Measurements from ENCODE around the gene ATXN2L.
A peak's percentile ranks its signal among the peaks of the same experiment; 100 is the strongest.
"Not testable (repeated sequence)": the region's sequence is repeated elsewhere in the genome, so short reads cannot be mapped to it uniquely, and the experiment has no call there.

ATXN2L gene

DNA sequence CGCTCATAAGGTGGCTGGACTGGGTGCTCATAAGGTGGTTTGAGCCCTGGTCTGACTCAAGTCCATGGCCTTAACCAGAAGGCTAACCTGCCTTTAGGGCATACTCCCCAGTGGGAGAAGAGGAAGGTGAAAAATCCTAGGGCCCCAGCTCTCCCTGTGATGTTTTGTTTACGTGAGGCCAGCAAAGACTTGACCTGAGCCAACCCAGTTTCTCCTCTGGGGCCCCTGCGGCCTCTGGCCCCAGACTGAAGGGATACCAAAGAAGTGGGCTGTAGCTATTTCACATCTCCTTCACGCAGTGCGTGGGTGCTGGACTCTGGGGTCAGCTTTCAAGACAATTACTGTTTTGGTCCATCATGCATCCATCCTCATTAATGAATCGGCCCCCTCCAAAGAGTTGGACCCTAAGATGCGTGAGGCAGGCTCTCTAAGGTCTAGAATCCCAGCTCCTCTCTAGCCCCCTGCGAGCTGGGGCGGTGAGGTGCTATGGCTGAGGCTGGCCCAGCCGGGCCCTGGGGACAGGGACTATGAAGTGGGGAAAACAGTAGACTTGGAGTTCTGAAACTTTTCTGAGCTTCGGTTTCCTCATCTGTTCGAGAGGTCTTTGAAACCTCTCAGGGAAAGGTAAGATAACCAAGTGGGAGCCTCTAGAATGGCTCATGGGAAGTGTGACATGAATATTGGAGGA is 42.3 kb downstream of the ATXN2L start:
- Histone ChIP-seq H3K27ac (peak overlapping the region in 9 of 11 experiments; percentile 7 to 100 (median 98); a peak in 13 of 22 replicates), H3K4me1 (peaks cover 26 to 46% (median 35%) of the 10 kb centered on the region in 10 experiments), H3K36me3 (peaks cover 36 to 49% (median 41%) of the 10 kb centered on the region in 11 experiments), H3K4me3 (peak overlapping the region; percentile 71 to 95 (median 88)), H3K9me3 (replicated peaks in 1 of 11) (no peaks in the 10 kb centered on the region), H4K20me1 (peaks cover 10 to 57% (median 46%) of the 10 kb centered on the region in 11 experiments; a peak in 21 of 22 replicates), H3K9ac (peak overlapping the region; percentile 88 to 100 (median 97)), H3K27me3 (no peaks in the 10 kb centered on the region), H3K4me2 (peak overlapping the region; percentile 87 to 97 (median 96))
- no peak for TF ChIP-seq Cebpa-rat (IDR thresholded peaks at IDR 0.05)

DNA sequence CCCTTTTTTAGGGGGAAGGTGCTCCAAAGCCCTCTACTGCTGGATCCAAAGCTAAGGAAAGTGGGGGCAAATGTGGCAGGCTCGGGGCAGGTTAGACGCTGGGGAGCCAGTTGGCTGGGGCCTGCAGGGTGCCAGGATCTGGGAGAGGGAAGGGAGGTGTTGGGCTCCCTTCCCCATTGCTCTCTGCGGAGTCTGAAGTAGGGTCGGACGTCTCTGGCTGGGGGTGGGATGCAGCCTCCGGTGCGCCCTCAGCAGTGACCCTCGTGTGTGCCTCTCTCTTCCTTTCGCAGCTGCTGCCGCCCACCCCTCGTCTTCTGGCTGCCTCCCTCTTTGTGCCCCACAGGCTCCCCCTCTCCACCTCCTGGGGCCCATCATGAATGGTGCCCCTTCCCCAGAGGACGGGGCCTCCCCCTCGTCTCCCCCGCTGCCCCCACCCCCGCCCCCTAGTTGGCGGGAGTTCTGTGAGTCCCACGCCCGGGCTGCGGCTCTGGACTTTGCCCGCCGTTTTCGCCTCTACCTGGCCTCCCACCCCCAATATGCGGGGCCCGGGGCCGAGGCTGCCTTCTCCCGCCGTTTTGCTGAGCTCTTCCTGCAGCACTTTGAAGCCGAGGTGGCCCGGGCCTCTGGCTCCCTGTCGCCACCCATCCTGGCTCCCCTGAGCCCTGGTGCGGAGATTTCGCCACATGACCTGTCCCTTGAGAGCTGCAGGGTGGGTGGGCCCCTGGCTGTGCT is 43.1 kb downstream of the ATXN2L start:
- Histone ChIP-seq H3K9me3 (replicated peaks in 1 of 11) (no peaks in the 10 kb centered on the region), H3K4me2 (peak overlapping the region; percentile 87 to 97 (median 96)), H3K27me3 (no peaks in the 10 kb centered on the region), H3K27ac (peak overlapping the region in 6 of 11 experiments; percentile 34 to 100 (median 96); a peak in 7 of 22 replicates), H3K4me1 (peaks cover 25 to 44% (median 35%) of the 10 kb centered on the region in 10 experiments), H3K9ac (peak overlapping the region; percentile 88 to 100 (median 97); a peak in 19 of 22 replicates), H3K4me3 (peak overlapping the region in 7 of 10 experiments; percentile 86 to 95 (median 91); a peak in 5 of 20 replicates), H4K20me1 (peaks cover 10 to 65% (median 50%) of the 10 kb centered on the region in 11 experiments; a peak in 21 of 22 replicates), H3K36me3 (peaks cover 43 to 56% (median 48%) of the 10 kb centered on the region in 11 experiments)
- TF ChIP-seq Cebpa-rat (IDR thresholded peaks at IDR 0.05): no peak

DNA sequence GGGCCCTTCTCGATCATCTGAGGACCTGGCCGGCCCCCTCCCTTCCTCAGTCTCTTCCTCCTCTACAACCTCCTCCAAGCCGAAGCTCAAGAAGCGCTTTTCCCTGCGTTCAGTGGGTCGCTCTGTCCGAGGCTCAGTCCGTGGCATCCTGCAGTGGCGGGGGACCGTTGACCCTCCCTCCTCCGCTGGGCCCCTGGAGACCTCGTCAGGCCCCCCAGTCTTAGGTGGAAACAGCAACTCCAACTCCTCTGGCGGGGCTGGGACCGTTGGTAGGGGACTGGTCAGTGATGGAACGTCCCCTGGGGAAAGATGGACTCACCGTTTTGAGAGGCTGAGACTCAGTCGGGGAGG is 43.6 kb downstream of the ATXN2L start:
- H3K27me3 ChIP-seq: no peaks in the 10 kb centered on the region
- peaks cover 48 to 61% (median 53%) of the 10 kb centered on the region in 11 experiments for H3K36me3 ChIP-seq
- H3K4me3 ChIP-seq: no peak overlapping the region
- peaks cover 25 to 40% (median 33%) of the 10 kb centered on the region in 10 experiments for H3K4me1 ChIP-seq
- H3K27ac ChIP-seq: peak overlapping the region in 4 of 11 experiments; percentile 5 to 35 (median 28); a peak in 5 of 22 replicates
- H3K4me2 ChIP-seq: peak overlapping the region in 8 of 11 experiments; percentile 9 to 96 (median 34); a peak in 9 of 22 replicates
- TF ChIP-seq Cebpa-rat (IDR thresholded peaks at IDR 0.05): no peak
- peaks cover 10 to 70% (median 50%) of the 10 kb centered on the region in 11 experiments; a peak in 21 of 22 replicates for H4K20me1 ChIP-seq
- H3K9ac ChIP-seq: peak overlapping the region in 8 of 11 experiments; percentile 21 to 65 (median 53); a peak in 13 of 22 replicates
- no peaks in the 10 kb centered on the region for H3K9me3 ChIP-seq (replicated peaks in 1 of 11)

DNA sequence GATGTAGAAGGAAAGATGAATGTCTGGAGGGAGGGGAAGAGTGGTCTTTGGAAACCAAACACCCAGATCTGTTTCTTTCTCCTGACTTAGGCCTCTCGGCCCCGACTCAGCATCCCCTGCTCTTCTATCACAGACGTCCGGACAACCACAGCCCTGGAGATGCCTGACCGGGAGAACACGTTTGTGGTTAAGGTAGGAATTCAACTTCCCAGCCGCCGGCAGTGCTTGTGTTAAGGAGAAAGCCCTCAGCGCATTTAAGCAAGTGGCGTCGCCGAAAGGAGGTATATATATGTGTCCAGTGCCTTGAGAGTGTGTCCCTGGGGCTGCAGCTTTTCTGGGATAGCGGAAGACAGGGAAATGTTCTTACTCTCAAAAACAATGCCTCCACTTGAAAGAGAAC is 44.4 kb downstream of the ATXN2L start:
- Histone ChIP-seq H3K4me3 (no peak overlapping the region), H3K9ac (peak overlapping the region in 6 of 11 experiments; percentile 1 to 65 (median 50); a peak in 6 of 22 replicates), H4K20me1 (peaks cover 10 to 78% (median 51%) of the 10 kb centered on the region in 11 experiments; a peak in 21 of 22 replicates), H3K9me3 (replicated peaks in 1 of 11) (no peaks in the 10 kb centered on the region), H3K4me1 (peaks cover 17 to 32% (median 26%) of the 10 kb centered on the region in 10 experiments), H3K36me3 (peaks cover 56 to 70% (median 61%) of the 10 kb centered on the region in 11 experiments), H3K4me2 (no peak overlapping the region), H3K27me3 (no peaks in the 10 kb centered on the region), H3K27ac (0 out of 22 replicates have a peak overlapping the region, but pooled peaks of 2 of the 11 experiments have one; percentile 5 to 27)
- TF ChIP-seq Cebpa-rat (IDR thresholded peaks at IDR 0.05): no peak

DNA sequence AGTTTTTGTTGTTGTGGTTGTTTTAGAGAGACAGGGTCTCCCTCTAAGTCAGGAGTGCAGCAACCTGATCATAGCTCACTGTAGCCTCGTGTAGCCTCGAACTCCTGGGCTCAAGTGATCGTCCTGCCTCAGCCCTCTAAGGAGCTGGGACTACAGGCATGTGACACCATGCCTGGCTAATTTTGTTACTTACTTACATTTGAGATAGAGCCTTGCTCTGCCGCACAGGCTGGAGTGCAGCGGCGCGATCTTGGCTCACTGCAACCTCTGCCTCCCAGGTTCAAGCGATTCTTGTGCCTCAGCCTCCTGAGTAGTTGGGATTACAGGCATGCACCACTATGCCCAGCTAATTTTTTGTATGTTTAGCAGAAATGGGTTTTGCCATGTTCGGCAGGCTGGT is 44.8 kb downstream of the ATXN2L start:
- Histone ChIP-seq H3K9ac (peak overlapping the region in 1 of 11 experiments; percentile 15; a peak in 2 of 22 replicates), H3K4me1 (peaks cover 15 to 28% (median 22%) of the 10 kb centered on the region in 10 experiments), H4K20me1 (peaks cover 10 to 82% (median 51%) of the 10 kb centered on the region in 11 experiments; a peak in 21 of 22 replicates), H3K36me3 (peaks cover 61 to 74% (median 66%) of the 10 kb centered on the region in 11 experiments)
- H3K27me3 ChIP-seq; H3K27ac ChIP-seq; H3K4me2 ChIP-seq; H3K9me3 ChIP-seq (replicated peaks in 1 of 11); H3K4me3 ChIP-seq: not testable (repeated sequence)

DNA sequence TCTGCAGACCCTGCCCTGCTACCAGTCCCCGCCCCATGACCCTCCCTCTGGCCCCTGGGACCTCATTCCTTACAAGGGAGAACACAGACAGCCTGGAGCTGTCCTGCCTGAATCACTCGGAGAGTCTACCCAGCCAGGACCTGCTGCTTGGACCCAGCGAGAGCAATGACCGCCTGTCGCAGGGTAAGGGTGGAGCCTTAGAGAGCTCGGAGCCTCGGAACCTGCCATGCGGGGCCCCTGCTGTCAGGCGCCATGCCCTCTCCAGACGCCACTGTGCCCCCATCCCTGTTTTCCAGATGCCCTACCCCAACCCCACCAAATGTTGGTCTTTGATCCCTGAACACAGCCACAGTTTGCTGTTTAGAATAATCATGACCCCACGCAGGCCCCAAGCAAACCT is 46.4 kb downstream of the ATXN2L start:
- peaks cover 16 to 29% (median 25%) of the 10 kb centered on the region in 10 experiments for H3K4me1 ChIP-seq

DNA sequence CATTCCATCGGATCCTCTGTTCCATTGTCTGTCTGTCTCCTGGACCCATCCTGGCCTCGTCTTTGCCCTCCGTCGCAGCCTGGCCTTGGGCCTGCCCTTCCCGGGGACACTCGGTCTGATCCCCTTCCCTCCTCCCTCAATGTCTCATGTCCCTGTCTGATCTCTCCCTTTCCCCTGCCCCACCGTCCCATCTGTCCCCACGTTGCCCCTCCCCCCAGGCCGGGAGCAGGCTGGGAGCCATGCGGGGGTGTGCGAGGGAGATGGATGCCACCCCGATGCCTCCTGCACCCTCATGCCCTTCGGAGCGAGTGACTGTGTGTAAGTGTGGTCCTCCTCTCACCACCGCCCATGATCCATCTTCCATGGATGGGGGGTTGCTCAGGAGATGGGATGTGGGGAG is 50.2 kb downstream of the ATXN2L start:
- Histone ChIP-seq H3K9me3 (replicated peaks in 1 of 11) (no peaks in the 10 kb centered on the region), H3K36me3 (peaks cover 67 to 86% (median 73%) of the 10 kb centered on the region in 11 experiments), H3K4me2 (no peak overlapping the region), H3K27me3 (no peaks in the 10 kb centered on the region), H4K20me1 (peaks cover 7 to 92% (median 59%) of the 10 kb centered on the region in 11 experiments; a peak in 18 of 22 replicates), H3K4me1 (peaks cover 15 to 42% (median 38%) of the 10 kb centered on the region in 10 experiments), H3K27ac (no peak overlapping the region), H3K9ac (no peak overlapping the region; a peak in 1 of 22 replicates), H3K4me3 (no peak overlapping the region)
- TF ChIP-seq Cebpa-rat (IDR thresholded peaks at IDR 0.05): no peak

More for the DNA sequence above, 46.4 kb downstream of the ATXN2L start:
- Histone ChIP-seq H3K36me3 (peaks cover 72 to 89% (median 81%) of the 10 kb centered on the region in 11 experiments), H4K20me1 (peaks cover 19 to 96% (median 57%) of the 10 kb centered on the region in 11 experiments; a peak in 21 of 22 replicates), H3K4me3 (no peak overlapping the region), H3K9me3 (replicated peaks in 1 of 11) (no peaks in the 10 kb centered on the region), H3K27ac (no peak overlapping the region), H3K27me3 (no peaks in the 10 kb centered on the region), H3K9ac (no peak overlapping the region), H3K4me2 (no peak overlapping the region)
- TF ChIP-seq Cebpa-rat (IDR thresholded peaks at IDR 0.05): no peak

DNA sequence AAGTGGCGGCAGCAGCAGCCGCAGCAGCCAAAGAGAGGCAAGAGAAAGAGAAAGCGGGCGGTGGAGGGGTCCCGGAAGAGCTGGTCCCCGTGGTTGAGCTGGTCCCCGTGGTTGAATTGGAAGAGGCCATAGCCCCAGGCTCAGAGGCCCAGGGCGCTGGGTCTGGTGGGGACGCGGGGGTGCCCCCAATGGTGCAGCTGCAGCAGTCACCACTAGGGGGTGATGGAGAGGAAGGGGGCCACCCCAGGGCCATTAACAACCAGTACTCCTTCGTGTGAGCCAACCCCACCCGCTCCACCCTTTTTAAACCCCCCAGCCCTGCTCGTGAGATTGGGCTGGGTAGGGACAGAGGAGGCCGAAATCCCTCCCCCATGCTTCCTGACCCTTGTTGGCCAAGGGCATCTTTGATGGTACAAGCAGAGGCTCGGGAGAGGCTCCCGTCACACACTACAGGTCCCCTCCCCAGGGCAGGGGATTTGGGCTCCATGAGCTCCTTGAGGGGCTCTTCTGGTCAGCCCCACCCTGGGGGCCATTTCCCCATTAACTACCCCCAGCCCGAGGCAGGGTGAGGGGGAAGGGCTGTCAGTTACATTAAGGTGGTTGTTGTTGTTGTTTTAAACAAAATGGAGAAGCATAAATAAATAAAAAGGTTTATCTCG is 50.9 kb downstream of the ATXN2L start:
- Histone ChIP-seq H3K27me3 (no peaks in the 10 kb centered on the region), H3K4me2 (no peak overlapping the region), H3K4me3 (no peak overlapping the region), H3K9ac (no peak overlapping the region), H3K27ac (peak overlapping the region in 1 of 11 experiments; percentile 10; a peak in 1 of 22 replicates), H3K4me1 (peaks cover 15 to 49% (median 45%) of the 10 kb centered on the region in 10 experiments), H4K20me1 (peaks cover 7 to 87% (median 56%) of the 10 kb centered on the region in 11 experiments; a peak in 18 of 22 replicates), H3K36me3 (peaks cover 61 to 79% (median 66%) of the 10 kb centered on the region in 11 experiments), H3K9me3 (replicated peaks in 1 of 11) (no peaks in the 10 kb centered on the region)
- TF ChIP-seq Cebpa-rat (IDR thresholded peaks at IDR 0.05): no peak
